T-helper 2 cell treated with Interferon-gamma antibody and Interleukin-4, amounts not matched to agents 5 μg/mL and 100 μg/mL, for 36 hours (primary cell): Measurements from ENCODE around the gene HSPA12B.
A peak's percentile ranks its signal among the peaks of the same experiment; 100 is the strongest.

Source experiments
- DNase-seq: peaks from one replicate; pipeline ENCODE4 v3.0.0; 2021; ENCODE audit warnings: low spot score
- H3K27ac Mint-ChIP-seq: one replicate; pipeline ENCODE4 v1.8.0; 2021; ENCODE audit warnings: mild to moderate bottlenecking, mixed read lengths
- H3K27me3 Mint-ChIP-seq: one replicate; pipeline ENCODE4 v1.8.0; 2021; ENCODE audit warnings: low read depth, mixed read lengths
- H3K36me3 Mint-ChIP-seq: one replicate; pipeline ENCODE4 v1.8.0; 2021; ENCODE audit warnings: low read depth, mixed read lengths
- H3K4me1 Mint-ChIP-seq: one replicate; pipeline ENCODE4 v1.8.0; 2021; ENCODE audit warnings: low read depth, mixed read lengths
- H3K4me3 Mint-ChIP-seq: one replicate; pipeline ENCODE4 v1.8.0; 2022; ENCODE audit warnings: mild to moderate bottlenecking, moderate library complexity, mixed read lengths
- H3K9me3 Mint-ChIP-seq: one replicate; pipeline ENCODE4 v1.8.0; 2021; ENCODE audit warnings: mixed read lengths

Gene HSPA12B

DNA sequence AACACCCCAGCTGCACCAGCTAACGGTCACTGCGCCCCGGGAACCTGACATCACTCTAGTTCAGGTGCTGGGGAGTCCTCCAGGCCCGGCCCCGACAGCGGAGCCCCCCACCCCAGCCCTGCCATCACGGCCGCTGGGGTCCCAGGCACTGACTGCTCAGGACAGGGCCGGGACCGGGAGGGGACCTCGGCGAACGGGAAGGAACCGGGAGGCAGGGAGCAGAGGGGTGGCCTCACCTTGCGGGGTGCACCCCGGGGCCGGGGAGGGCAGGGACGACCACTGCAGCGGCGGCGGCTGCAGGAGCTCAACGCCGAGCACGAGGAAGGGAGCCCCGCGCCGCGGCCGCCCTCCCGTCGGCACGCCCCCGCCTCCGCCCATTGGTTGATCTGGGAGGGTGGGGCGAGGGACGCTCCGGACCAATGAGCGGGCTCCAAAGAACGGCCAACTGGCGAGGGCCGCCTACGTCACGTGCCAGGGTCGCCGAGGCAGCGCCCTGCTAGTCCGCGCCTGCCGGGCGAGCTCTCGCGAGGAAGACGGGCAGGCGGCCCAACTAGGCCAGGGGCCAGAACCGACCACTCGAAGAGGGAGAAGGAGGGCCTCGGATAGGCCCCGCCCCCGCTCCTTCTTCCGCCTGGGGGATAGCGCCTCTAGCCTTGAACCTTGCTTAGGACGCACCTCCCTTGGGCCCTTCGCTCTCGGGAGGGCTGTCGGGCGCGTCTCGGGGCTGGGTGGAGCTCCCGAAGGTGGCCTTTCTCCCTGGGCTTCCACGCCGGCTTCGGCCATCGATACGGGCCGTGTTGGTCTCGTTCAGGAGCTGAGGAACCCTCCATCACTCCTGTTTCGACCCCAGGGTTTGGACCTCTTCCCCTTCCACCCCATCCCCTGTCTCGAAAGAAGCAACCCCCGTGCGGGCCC is 35.2 kb downstream of the HSPA12B start, which contains the start of gene ADISSP:
TSS of gene ADISSP (minus strand) at position 327 of the 915 bp plus-strand sequence. CDS start 7,653 bp downstream, outside the sequence.
- DNase-seq = peak; percentile 98
- Mint-ChIP-seq H3K4me3 (peak within 1 kb of the TSS; percentile 89), H3K4me1 (peaks cover 23% of the 10 kb centered on the region), H3K36me3 (no peaks in the 10 kb centered on the region), H3K9me3 (no peaks in the 10 kb centered on the region), H3K27me3 (peaks cover 8% of the 10 kb centered on the region), H3K27ac (peak within 1 kb of the TSS; percentile 94)

DNA sequence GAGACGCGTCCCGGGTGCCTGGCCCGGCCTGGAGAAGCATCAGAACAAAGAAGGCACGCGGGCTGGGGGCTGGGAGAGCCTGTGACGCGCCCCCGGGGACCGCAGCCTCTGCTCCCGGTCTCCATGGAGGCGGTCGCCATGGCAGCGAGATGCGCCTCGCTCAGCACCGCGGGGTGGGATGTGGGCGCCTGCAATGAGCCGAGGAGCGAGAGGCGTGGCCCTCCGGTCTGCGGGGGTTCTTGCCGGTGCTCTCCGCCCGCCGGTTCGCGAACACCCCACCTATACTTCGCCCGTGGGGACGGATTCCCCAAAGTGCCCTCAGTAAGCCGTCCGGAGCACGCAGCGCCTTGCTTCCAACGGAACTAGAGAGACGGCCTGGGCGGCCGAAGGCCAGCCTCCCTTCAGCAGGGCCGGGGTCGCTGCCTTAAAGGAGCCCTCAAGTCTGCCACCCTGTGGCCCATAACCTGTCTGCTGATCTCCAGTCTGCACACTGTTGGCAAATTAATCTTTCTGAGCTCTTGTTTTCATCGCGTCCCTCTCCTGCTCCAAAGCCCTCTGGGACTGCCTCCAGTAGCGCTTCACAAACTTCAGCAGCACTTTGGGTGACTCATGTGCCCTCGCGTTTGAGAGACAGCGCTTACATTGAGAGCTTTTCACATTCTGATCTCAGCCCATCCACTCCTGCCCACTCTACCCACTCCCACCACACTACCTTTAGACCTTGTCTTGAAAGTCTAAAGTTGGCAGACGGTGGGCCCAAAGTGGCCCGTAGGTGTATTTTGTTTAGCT is 36.1 kb downstream of the HSPA12B start:
- Mint-ChIP-seq H3K27me3 (peaks cover 8% of the 10 kb centered on the region), H3K4me1 (peaks cover 23% of the 10 kb centered on the region), H3K27ac (peak overlapping the region; percentile 94), H3K36me3 (no peaks in the 10 kb centered on the region), H3K4me3 (peak overlapping the region; percentile 89), H3K9me3 (no peaks in the 10 kb centered on the region)
- DNase-seq = peak; percentile 80

DNA sequence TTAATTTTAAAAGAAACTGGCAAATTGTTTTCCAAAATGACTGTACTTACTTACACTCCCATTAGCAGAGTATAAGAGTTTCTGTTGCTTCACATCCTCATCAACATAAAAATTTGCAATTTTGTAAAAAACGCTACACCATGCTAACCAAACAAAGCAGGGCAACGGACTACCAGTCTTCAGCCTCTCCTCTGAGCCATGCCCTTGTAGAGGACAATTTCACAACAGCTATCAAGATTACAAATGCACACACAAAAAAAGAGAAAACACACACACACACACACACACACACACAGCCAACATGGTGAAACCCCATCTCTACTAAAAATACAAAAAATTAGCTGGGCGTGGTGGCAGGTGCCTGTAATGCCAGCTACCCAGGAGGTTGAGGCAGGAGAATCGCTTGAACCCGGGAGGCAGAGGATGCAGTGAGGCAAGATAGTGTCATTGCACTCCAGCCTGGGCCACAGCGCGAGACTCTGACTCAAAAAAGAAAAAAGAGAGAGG is 39.1 kb downstream of the HSPA12B start:
- Mint-ChIP-seq H3K4me3 (no peak overlapping the region), H3K27me3 (peaks cover 8% of the 10 kb centered on the region), H3K9me3 (no peaks in the 10 kb centered on the region), H3K4me1 (peaks cover 14% of the 10 kb centered on the region), H3K36me3 (no peaks in the 10 kb centered on the region), H3K27ac (no peak overlapping the region)
- no peak for DNase-seq

- Mint-ChIP-seq H3K27me3 (peaks cover 31% of the 10 kb centered on the region), H3K4me1 (peaks cover 22% of the 10 kb centered on the region), H3K4me3 (no peak overlapping the region), H3K27ac (no peak overlapping the region), H3K9me3 (no peaks in the 10 kb centered on the region), H3K36me3 (no peaks in the 10 kb centered on the region)
- DNase-seq = no peak
Observed at GRCh38 chr20:3775457-3776108, 43.1 kb downstream of the HSPA12B start.

- Mint-ChIP-seq H3K27ac (no peak overlapping the region), H3K36me3 (no peaks in the 10 kb centered on the region), H3K4me1 (peaks cover 32% of the 10 kb centered on the region), H3K27me3 (peaks cover 26% of the 10 kb centered on the region), H3K9me3 (no peaks in the 10 kb centered on the region), H3K4me3 (peak overlapping the region; percentile 74)
- no peak for DNase-seq
Observed at GRCh38 chr20:3777381-3777715, 44.9 kb downstream of the HSPA12B start.

GRCh38 chr20:3777716-3778629 is 45.5 kb downstream of the HSPA12B start:
- Mint-ChIP-seq H3K9me3 (no peaks in the 10 kb centered on the region), H3K4me3 (peak overlapping the region; percentile 74), H3K4me1 (peaks cover 32% of the 10 kb centered on the region), H3K27ac (no peak overlapping the region), H3K36me3 (peaks cover 2% of the 10 kb centered on the region), H3K27me3 (peaks cover 24% of the 10 kb centered on the region)
- DNase-seq = peak; percentile 43

DNA sequence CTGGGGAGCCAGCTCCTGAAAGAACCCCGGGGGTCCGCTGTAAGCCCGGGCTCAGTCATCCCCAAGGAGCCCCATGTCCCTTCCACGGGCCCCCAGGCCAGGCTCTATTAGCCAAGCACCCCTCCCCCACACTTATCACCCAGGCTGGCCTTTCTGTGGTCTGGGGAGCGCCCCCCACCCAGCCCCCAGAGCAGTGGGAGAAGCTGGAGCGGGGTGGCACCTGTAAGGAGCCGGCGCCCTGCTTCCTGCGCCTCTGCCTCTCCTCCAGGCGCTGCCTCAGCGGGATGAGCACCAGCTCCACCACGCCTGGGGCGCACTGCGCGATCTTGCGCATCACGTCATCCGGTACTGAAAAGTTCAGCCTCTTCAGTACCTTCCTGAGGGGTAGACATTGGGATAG is 46.5 kb downstream of the HSPA12B start:
- peak overlapping the region; percentile 67 for H3K4me3 Mint-ChIP-seq

GRCh38 chr20:3781153-3781910 is 48.8 kb downstream of the HSPA12B start, which contains the start of gene SPEF1:
Gene SPEF1, minus strand, starts transcription at chr20:3781448. Its CDS starts 161 bp downstream, at chr20:3781287.
- Mint-ChIP-seq H3K27ac (peak within 1 kb of the TSS; percentile 47), H3K4me3 (peak within 1 kb of the TSS; percentile 44), H3K27me3 (peaks cover 24% of the 10 kb centered on the region), H3K4me1 (peaks cover 45% of the 10 kb centered on the region), H3K9me3 (no peaks in the 10 kb centered on the region), H3K36me3 (peaks cover 11% of the 10 kb centered on the region)
- peak; percentile 47 for DNase-seq

More for the DNA sequence above, 46.5 kb downstream of the HSPA12B start:
- H3K27ac Mint-ChIP-seq = no peak overlapping the region
- H3K4me1 Mint-ChIP-seq = peaks cover 38% of the 10 kb centered on the region
- H3K27me3 Mint-ChIP-seq = peaks cover 24% of the 10 kb centered on the region
- H3K9me3 Mint-ChIP-seq = no peaks in the 10 kb centered on the region
- peaks cover 5% of the 10 kb centered on the region for H3K36me3 Mint-ChIP-seq
- DNase-seq = no peak

GRCh38 chr20:3782597-3782996 is 50.1 kb downstream of the HSPA12B start:
- H3K36me3 Mint-ChIP-seq = peaks cover 11% of the 10 kb centered on the region
- no peak overlapping the region for H3K4me3 Mint-ChIP-seq
- no peaks in the 10 kb centered on the region for H3K9me3 Mint-ChIP-seq
- H3K27ac Mint-ChIP-seq = no peak overlapping the region
- H3K4me1 Mint-ChIP-seq = peaks cover 41% of the 10 kb centered on the region
- H3K27me3 Mint-ChIP-seq = peaks cover 20% of the 10 kb centered on the region
- DNase-seq = no peak

DNA sequence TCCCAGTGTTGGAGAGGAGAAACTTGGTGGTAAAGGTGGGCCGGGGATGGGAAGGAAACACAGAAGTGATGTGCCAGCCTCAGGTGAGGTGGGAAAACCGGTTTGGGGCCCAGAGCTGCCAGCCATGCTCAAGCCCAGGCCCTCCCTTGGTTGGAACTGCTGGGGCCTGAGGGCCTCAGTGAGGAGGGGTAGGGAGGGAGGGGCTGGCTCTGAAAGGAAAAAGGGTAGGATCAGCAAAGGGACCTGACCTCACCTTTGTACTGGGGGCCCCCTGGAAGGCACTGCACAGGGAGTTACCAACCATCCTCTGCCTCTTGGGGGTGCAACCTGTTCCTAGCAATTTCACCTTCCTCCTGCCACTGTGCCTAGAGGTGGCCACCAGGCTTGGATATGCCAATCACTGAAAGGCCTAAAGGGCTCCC is 50.6 kb downstream of the HSPA12B start:
- Mint-ChIP-seq H3K36me3 (peaks cover 11% of the 10 kb centered on the region), H3K27me3 (peaks cover 20% of the 10 kb centered on the region), H3K9me3 (no peaks in the 10 kb centered on the region), H3K27ac (peak overlapping the region; percentile 61), H3K4me1 (peaks cover 40% of the 10 kb centered on the region), H3K4me3 (peak overlapping the region; percentile 22)
- DNase-seq = no peak

DNA sequence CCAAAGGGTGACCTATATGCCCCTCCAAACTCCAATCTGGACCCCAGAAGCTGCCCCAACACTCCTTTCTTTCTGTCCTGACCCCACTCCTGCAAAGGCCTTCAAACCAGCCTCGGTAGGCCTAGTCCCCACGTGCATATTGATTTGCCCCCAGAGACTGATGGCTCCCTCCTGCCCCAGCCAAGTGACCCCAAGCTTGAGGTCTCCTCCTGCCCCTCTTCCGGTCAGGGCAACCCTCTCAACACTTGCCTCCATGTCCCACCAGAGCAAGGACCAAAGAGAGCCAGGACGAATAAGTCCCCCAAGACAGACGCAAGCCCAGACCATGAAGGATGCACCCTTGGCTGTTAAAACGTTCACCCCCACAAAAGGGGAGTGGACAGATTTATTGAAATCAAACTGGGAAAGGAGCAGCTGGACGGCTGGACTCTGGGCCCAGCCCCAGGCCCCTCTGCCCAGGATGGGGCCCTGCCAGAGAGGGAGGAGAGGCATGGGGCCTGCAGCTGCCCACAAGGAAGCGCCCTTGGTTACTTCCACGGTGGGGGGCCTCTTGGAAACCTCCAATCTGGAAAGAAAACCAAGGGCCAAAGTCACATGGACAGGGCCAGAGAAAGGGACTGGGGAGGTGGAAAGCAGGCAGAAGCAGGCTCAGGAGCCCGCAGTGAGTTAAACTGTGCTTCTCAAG is 51.2 kb downstream of the HSPA12B start:
- H3K4me3 Mint-ChIP-seq = peak overlapping the region; percentile 22
- H3K4me1 Mint-ChIP-seq = peaks cover 43% of the 10 kb centered on the region

More for the DNA sequence above, 51.2 kb downstream of the HSPA12B start:
- Mint-ChIP-seq H3K9me3 (no peaks in the 10 kb centered on the region), H3K27me3 (peaks cover 17% of the 10 kb centered on the region), H3K36me3 (peaks cover 11% of the 10 kb centered on the region), H3K27ac (peak overlapping the region; percentile 61)
- no peak for DNase-seq
